Suprapubic skin (tissue), 4 donors: ENCODE data around the gene DSN1. TPM values are rescaled to one million over a fixed set of nuclear protein-coding genes. Genes with fewer than 3 reads are reported as not detected.

ENCODE experiments used
- DNase-seq, 2 donors: peaks; one replicate each; pipeline ENCODE4 v3.0.0-alpha.2; 2019; ENCODE audit warnings: low spot score in 2 of 2
- H3K27ac ChIP-seq: fragments of 200-600 bp; sonication (generic); one replicate; pipeline ENCODE4 v1.5.1; 2019
- H3K27me3 ChIP-seq: fragments of 200-600 bp; sonication (generic); one replicate; pipeline ENCODE4 v1.5.1; 2019
- H3K36me3 ChIP-seq: fragments of 200-600 bp; sonication (generic); one replicate; pipeline ENCODE4 v1.5.1; 2019
- H3K4me1 ChIP-seq: fragments of 200-600 bp; sonication (generic); one replicate; pipeline ENCODE4 v1.5.1; 2019
- H3K4me3 ChIP-seq: fragments of 200-600 bp; sonication (generic); one replicate; pipeline ENCODE4 v1.5.1; 2019; ENCODE audit warnings: mild to moderate bottlenecking
- H3K9me3 ChIP-seq: fragments of 200-600 bp; sonication (generic); one replicate; pipeline ENCODE4 v1.5.1; 2019
- EP300 ChIP-seq: sonication (generic); formaldehyde crosslinking; IDR thresholded peaks from one replicate; pipeline ENCODE4 v1.6.1; 2017; ENCODE audit warnings: antibody characterized with exemption
- POLR2A ChIP-seq, 2 donors: fragments of 450-650 bp; IDR thresholded peaks; one replicate each; pipeline ENCODE4 v1.6.1; 2017; ENCODE audit warnings: antibody characterized with exemption in 2 of 2, mild to moderate bottlenecking in 2 of 2, moderate library complexity in 2 of 2
- POLR2AphosphoS5 ChIP-seq, 3 donors: sonication (generic); formaldehyde crosslinking; IDR thresholded peaks; one replicate each; pipeline ENCODE4 v1.6.1; 2017; ENCODE audit warnings: antibody characterized with exemption in 3 of 3
- WGBS: methylation state at CpG from one replicate; pipeline ENCODE4 v1.1.5; 2018; 5-methylcytosine and 5-hydroxymethylcytosine counted together
- total RNA-seq, 4 donors: library from RNA; depleted of rRNA; stranded (reverse); fragments of >200 nt; gene quantifications; one replicate each; pipeline ENCODE4 v1.1.0, GENCODE V29; 2016
- TF ChIP-seq, protein P1 (sequence below), 2 donors: fragments of 200-600 bp in 1 of 2; fragments of 450-650 bp in 1 of 2; sonication (generic) in 1 of 2; IDR thresholded peaks; one replicate each; pipeline ENCODE4 v1.5.1; 2016 to 2019; ENCODE audit warnings: antibody characterized with exemption in 2 of 2, mild to moderate bottlenecking in 1 of 2, moderate library complexity in 1 of 2

DSN1 gene
- total RNA-seq, 4 donors from 2014 or later: 6.7 to 13.5 (median 9.6) TPM

DNA sequence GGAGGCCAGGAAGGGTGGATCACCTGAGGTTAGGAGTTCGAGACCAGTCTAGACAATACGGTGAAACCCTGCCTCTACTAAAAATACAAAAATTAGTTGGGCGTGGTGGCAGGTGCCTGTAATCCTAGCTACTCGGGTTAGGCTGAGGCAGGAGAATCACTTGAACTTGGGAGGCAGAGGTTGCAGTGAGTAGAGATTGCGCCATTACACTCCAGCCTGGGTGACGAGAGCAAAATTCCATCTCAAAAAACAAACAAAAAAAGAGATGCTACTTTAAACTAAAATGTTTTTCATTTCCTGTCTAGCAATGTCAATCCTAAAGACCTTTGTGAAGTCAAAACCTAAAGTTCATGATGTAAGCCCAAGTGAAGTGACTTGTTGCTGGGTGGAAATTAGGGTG lies 12.9 kb downstream of the DSN1 start:
- DNase-seq: no peak
- 82% methylated on average over 6 of the region's 6 CpGs for WGBS

GRCh38 chr20:36758276-36758675 lies 15.3 kb downstream of the DSN1 start:
- 88% methylated on average over 1 of the region's 1 CpG for WGBS
- Histone ChIP-seq H3K27ac (no peak overlapping the region), H3K27me3 (no peaks in the 10 kb centered on the region), H3K4me3 (no peak overlapping the region), H3K36me3 (peaks cover 30% of the 10 kb centered on the region), H3K4me1 (peaks cover 8% of the 10 kb centered on the region), H3K9me3 (no peaks in the 10 kb centered on the region)
- TF ChIP-seq POLR2A (IDR thresholded peaks at IDR 0.05): no peak
- no peak for TF ChIP-seq EP300
- TF ChIP-seq, protein P1, sequence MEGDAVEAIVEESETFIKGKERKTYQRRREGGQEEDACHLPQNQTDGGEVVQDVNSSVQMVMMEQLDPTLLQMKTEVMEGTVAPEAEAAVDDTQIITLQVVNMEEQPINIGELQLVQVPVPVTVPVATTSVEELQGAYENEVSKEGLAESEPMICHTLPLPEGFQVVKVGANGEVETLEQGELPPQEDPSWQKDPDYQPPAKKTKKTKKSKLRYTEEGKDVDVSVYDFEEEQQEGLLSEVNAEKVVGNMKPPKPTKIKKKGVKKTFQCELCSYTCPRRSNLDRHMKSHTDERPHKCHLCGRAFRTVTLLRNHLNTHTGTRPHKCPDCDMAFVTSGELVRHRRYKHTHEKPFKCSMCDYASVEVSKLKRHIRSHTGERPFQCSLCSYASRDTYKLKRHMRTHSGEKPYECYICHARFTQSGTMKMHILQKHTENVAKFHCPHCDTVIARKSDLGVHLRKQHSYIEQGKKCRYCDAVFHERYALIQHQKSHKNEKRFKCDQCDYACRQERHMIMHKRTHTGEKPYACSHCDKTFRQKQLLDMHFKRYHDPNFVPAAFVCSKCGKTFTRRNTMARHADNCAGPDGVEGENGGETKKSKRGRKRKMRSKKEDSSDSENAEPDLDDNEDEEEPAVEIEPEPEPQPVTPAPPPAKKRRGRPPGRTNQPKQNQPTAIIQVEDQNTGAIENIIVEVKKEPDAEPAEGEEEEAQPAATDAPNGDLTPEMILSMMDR (IDR thresholded peaks at IDR 0.05): no peak
- TF ChIP-seq POLR2AphosphoS5 (IDR thresholded peaks at IDR 0.05): no peak
- DNase-seq: no peak

More for the DNA sequence above, 12.9 kb downstream of the DSN1 start:
- Histone ChIP-seq H3K4me3 (no peak overlapping the region), H3K36me3 (peaks cover 18% of the 10 kb centered on the region), H3K9me3 (no peaks in the 10 kb centered on the region), H3K27ac (no peak overlapping the region), H3K27me3 (no peaks in the 10 kb centered on the region), H3K4me1 (peaks cover 4% of the 10 kb centered on the region)
- TF ChIP-seq POLR2AphosphoS5 (IDR thresholded peaks at IDR 0.05) (no peak), EP300 (no peak), POLR2A (IDR thresholded peaks at IDR 0.05) (no peak)
- TF ChIP-seq, protein P1 (IDR thresholded peaks at IDR 0.05): no peak

GRCh38 chr20:36756496-36756895 lies 17.1 kb downstream of the DSN1 start:
- H3K36me3 ChIP-seq: peaks cover 47% of the 10 kb centered on the region
- TF ChIP-seq EP300 (no peak), POLR2A (IDR thresholded peaks at IDR 0.05) (no peak), POLR2AphosphoS5 (IDR thresholded peaks at IDR 0.05) (no peak)
- TF ChIP-seq, protein P1 (IDR thresholded peaks at IDR 0.05): no peak

DNA sequence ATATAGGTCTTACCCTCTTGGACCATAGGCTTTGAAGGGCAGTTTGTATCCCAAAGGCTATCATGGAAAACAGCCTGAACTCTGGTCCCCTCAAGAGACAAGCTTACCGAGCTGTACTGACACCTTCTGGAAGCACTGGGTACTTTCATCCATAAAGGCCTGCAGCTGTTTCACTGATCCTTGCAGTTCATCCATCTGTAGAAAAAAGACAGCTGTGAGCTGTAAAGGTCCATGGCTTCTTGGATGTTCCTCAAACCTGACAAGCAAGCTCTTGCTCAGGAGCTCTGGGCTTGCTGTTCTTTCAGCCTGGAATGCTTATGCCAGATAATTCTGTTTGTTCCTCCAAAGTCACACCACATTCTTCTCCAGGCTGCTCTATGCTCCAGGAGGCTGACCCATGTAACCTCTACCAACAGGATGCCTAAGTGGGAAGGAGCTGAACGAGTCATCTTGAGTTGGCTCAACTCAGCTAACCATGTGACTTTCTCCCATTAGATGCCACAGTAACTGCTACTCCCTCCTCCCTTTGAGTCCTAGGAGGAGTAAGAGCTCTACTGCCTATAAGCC lies 18.8 kb downstream of the DSN1 start:
- no peak overlapping the region for H3K27ac ChIP-seq
- 5% methylated on average over 2 of the region's 2 CpGs for WGBS
- no peaks in the 10 kb centered on the region for H3K27me3 ChIP-seq
- DNase-seq: no peak
- TF ChIP-seq, protein P1 (IDR thresholded peaks at IDR 0.05): peak in 1 of 2 donors; percentile 72
- TF ChIP-seq POLR2AphosphoS5 (IDR thresholded peaks at IDR 0.05): no peak
- TF ChIP-seq EP300: no peak
- H3K4me1 ChIP-seq: peaks cover 8% of the 10 kb centered on the region
- no peaks in the 10 kb centered on the region for H3K9me3 ChIP-seq
- H3K36me3 ChIP-seq: peaks cover 47% of the 10 kb centered on the region
- H3K4me3 ChIP-seq: no peak overlapping the region

More at GRCh38 chr20:36756496-36756895, 17.1 kb downstream of the DSN1 start:
- H3K4me3 ChIP-seq: no peak overlapping the region
- peaks cover 8% of the 10 kb centered on the region for H3K4me1 ChIP-seq
- DNase-seq: no peak
- H3K27me3 ChIP-seq: no peaks in the 10 kb centered on the region
- no peak overlapping the region for H3K27ac ChIP-seq
- no peaks in the 10 kb centered on the region for H3K9me3 ChIP-seq

DNA sequence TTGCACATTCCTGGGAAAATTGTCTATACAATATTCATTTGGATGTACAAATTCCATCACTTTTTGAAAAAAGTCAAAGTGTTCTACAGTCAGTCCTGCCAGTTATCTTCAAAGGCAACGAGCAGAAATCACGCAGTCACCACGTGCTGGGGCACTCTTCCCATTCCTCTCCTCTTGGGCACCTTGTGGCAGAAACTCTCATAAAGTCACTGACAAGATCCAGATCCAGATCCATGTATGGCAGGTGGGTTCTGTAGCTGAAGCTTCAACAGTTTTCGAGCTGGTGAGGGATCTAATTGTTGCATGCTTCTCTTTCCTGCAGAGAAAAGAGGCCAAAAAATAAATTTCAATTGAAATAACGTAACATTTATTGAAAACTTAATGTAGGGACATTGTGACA lies 21.0 kb downstream of the DSN1 start:
- no peak for DNase-seq
- 90% methylated on average over 5 of the region's 5 CpGs for WGBS
- H3K27ac ChIP-seq: no peak overlapping the region
- H3K4me1 ChIP-seq: peaks cover 8% of the 10 kb centered on the region
- peaks cover 45% of the 10 kb centered on the region for H3K36me3 ChIP-seq
- H3K4me3 ChIP-seq: no peak overlapping the region
- TF ChIP-seq POLR2AphosphoS5 (IDR thresholded peaks at IDR 0.05): no peak
- TF ChIP-seq, protein P1 (IDR thresholded peaks at IDR 0.05): no peak
- no peak for TF ChIP-seq POLR2A (IDR thresholded peaks at IDR 0.05)
- H3K27me3 ChIP-seq: no peaks in the 10 kb centered on the region
- H3K9me3 ChIP-seq: no peaks in the 10 kb centered on the region
